Measurements from ENCODE around the gene PARN.

PARN gene

GRCh38 chr16:14490235-14490634 lies 139.8 kb downstream of the PARN start:
- ChIA-PET CTCF (no interaction called here), POLR2A (no interaction called here)
- Histone ChIP-seq H3K27ac (ENCODE audit: extremely low read depth, low read depth, low read length) (no peak overlapping the region), H3K4me1 (ENCODE audit: control insufficient read depth, insufficient read depth, low read length) (peaks cover 6% of the 10 kb centered on the region), H3K4me3 (ENCODE audit: low read depth, low read length) (no peak overlapping the region), H3K9me3 (ENCODE audit: control insufficient read depth, insufficient read depth, low read depth, low read length) (no peaks in the 10 kb centered on the region), H3K36me3 (ENCODE audit: control insufficient read depth in 2 of 2, insufficient read depth in 1 of 2, low read length in 2 of 2) (no peaks in the 10 kb centered on the region)
- TF ChIP-seq ZNF677 (tag by site-specific recombination; IDR thresholded peaks at IDR 0.05) (no peak), ZNF211 (tag by site-specific recombination; IDR thresholded peaks at IDR 0.05; ENCODE audit: low read depth) (no peak), ZNF623 (tag by site-specific recombination; IDR thresholded peaks at IDR 0.05) (no peak), ZNF518A (tag by site-specific recombination; conservative IDR thresholded peaks at IDR 0.05; ENCODE audit: low read depth) (no peak)

- no peak overlapping the region for H3K27ac ChIP-seq (ENCODE audit: extremely low read depth, low read depth, low read length)
- peaks cover 6% of the 10 kb centered on the region for H3K4me1 ChIP-seq (ENCODE audit: control insufficient read depth, insufficient read depth, low read length)
- H3K9me3 ChIP-seq (ENCODE audit: control insufficient read depth, insufficient read depth, low read depth, low read length), result no peaks in the 10 kb centered on the region
- ChIA-PET POLR2A (no interaction called here), CTCF (interaction anchor here (0.5 to 0.7 kb wide), 4 partner anchors 8 to 195 kb away, joined by 3 to 7 read pairs (median 4); no protein-coding TSS in a partner anchor)
- H3K4me3 ChIP-seq (ENCODE audit: low read depth, low read length), result no peak overlapping the region
- peak; percentile 47; the same call in 1 of the 2 replicates for TF ChIP-seq ZNF362 (tag by site-specific recombination; IDR thresholded peaks at IDR 0.05)
- no peak for TF ChIP-seq KLF1 (tag by site-specific recombination; IDR thresholded peaks at IDR 0.05)
- TF ChIP-seq ZBTB17 (tag by site-specific recombination; IDR thresholded peaks at IDR 0.05), result 0 out of 2 replicates have a peak, but pooled peaks have one; percentile 39
- H3K36me3 ChIP-seq (ENCODE audit: control insufficient read depth in 2 of 2, insufficient read depth in 1 of 2, low read length in 2 of 2), result no peaks in the 10 kb centered on the region
These were observed 140.6 kb downstream of the PARN start for GRCh38 chr16:14489460-14489859.

- Histone ChIP-seq H3K36me3 (ENCODE audit: control insufficient read depth in 2 of 2, insufficient read depth in 1 of 2, low read length in 2 of 2) (peaks cover 0 to under 1% of the 10 kb centered on the region in 2 experiments; a peak in 1 of 3 replicates), H3K9me3 (ENCODE audit: control insufficient read depth, insufficient read depth, low read depth, low read length) (no peaks in the 10 kb centered on the region), H3K4me3 (ENCODE audit: low read depth, low read length) (no peak overlapping the region), H3K4me1 (ENCODE audit: control insufficient read depth, insufficient read depth, low read length) (peaks cover 6% of the 10 kb centered on the region), H3K27ac (ENCODE audit: extremely low read depth, low read depth, low read length) (no peak overlapping the region)
- CTCF ChIA-PET, result no interaction called here
- TF ChIP-seq ZNF169 (tag by site-specific recombination; IDR thresholded peaks at IDR 0.05) (no peak), ZNF660 (tag by site-specific recombination; IDR thresholded peaks at IDR 0.05) (peak; percentile 92), ZBTB20 (tag by site-specific recombination; IDR thresholded peaks at IDR 0.05) (peak; percentile 55; the same call in 1 of the 2 replicates)
- POLR2A ChIA-PET, result no interaction called here
These were observed 142.5 kb downstream of the PARN start for GRCh38 chr16:14487579-14487978.

- Histone ChIP-seq H3K4me1 (ENCODE audit: control insufficient read depth, insufficient read depth, low read length) (peaks cover 6% of the 10 kb centered on the region), H3K27ac (ENCODE audit: extremely low read depth, low read depth, low read length) (no peak overlapping the region)
- TF ChIP-seq ZXDB (tag by site-specific recombination; IDR thresholded peaks at IDR 0.05) (0 out of 2 replicates have a peak, but pooled peaks have one; percentile 10), MYNN (tag by site-specific recombination; IDR thresholded peaks at IDR 0.05; ENCODE audit: borderline replicate concordance) (peak; percentile 99), ZNF140 (tag by site-specific recombination; IDR thresholded peaks at IDR 0.05) (peak; percentile 38; the same call in 1 of the 2 replicates), ZNF660 (tag by site-specific recombination; IDR thresholded peaks at IDR 0.05) (peak; percentile 87), ZNF155 (tag by site-specific recombination; IDR thresholded peaks at IDR 0.05) (no peak), ZBTB17 (tag by site-specific recombination; IDR thresholded peaks at IDR 0.05) (peak; percentile 64), ZNF692 (tag by site-specific recombination; IDR thresholded peaks at IDR 0.05) (peak; percentile 73), MEIS1 (CRISPR knock-in tag; IDR thresholded peaks at IDR 0.05; ENCODE audit: borderline replicate concordance) (0 out of 2 replicates have a peak, but pooled peaks have one; percentile 34), ZNF10 (tag by site-specific recombination; IDR thresholded peaks at IDR 0.05) (0 out of 2 replicates have a peak, but pooled peaks have one; percentile 22), ZNF394 (tag by site-specific recombination; IDR thresholded peaks at IDR 0.05; ENCODE audit: borderline replicate concordance) (peak; percentile 43; the same call in 1 of the 2 replicates), TRIM28 (IDR thresholded peaks at IDR 0.05; ENCODE audit: borderline replicate concordance, low read length) (0 out of 2 replicates have a peak, but pooled peaks have one; percentile 35)
These were observed 143.3 kb downstream of the PARN start for GRCh38 chr16:14486520-14487303.

More at GRCh38 chr16:14486520-14487303, 143.3 kb downstream of the PARN start:
- peaks cover 0 to 9% of the 10 kb centered on the region in 2 experiments; a peak in 2 of 3 replicates for H3K36me3 ChIP-seq (ENCODE audit: control insufficient read depth in 2 of 2, insufficient read depth in 1 of 2, low read length in 2 of 2)
- no peaks in the 10 kb centered on the region for H3K9me3 ChIP-seq (ENCODE audit: control insufficient read depth, insufficient read depth, low read depth, low read length)
- ChIA-PET POLR2A (no interaction called here), CTCF (no interaction called here)
- H3K4me3 ChIP-seq (ENCODE audit: low read depth, low read length), result no peak overlapping the region

All from HEK293 (cell line).